H1 (cell line): ENCODE measurements around the gene RAB32. TPM values are rescaled to one million over a fixed set of nuclear protein-coding genes. Genes with fewer than 3 reads are reported as not detected.

Experiments used
- CTCF ChIA-PET: fragments of 300-600 bp; sonication (Branson Sonifier 250); formaldehyde crosslinking; loops from one replicate; lab custom pipeline; 2021; ENCODE audit not compliant: partially characterized antibody; lab: Charles Lee
- POLR2A ChIA-PET: fragments of 300-600 bp; sonication (Branson Sonifier 250); formaldehyde crosslinking; loops from one replicate; lab custom pipeline; 2021; ENCODE audit warnings: inconsistent platforms; ENCODE audit not compliant: partially characterized antibody; lab: Charles Lee
- DNase-seq, 2 experiments: peaks; one replicate each; pipeline versions ENCODE4 v3.0.0 to v3.0.0-alpha.2; 2010 to 2022; ENCODE audit warnings: low spot score in 2 of 2, low read depth in 1 of 2, mixed read lengths in 1 of 2
- FAIRE-seq: peaks from 2 replicates; lab custom pipeline; 2011; peaks lifted over from hg19 to GRCh38; lab: Jason Lieb, UNC
- H2AFZ ChIP-seq: 2 replicates; pipeline ENCODE4 v1.8.1; 2012; ENCODE audit warnings: low read length, inconsistent platforms
- H2AK5ac ChIP-seq: 2 replicates; pipeline ENCODE4 v1.6.1; 2013; ENCODE audit warnings: low read depth, low read length
- H2BK120ac ChIP-seq: replicated peaks from 2 replicates; pipeline ENCODE3; 2013; ENCODE audit warnings: low read depth, low read length, inconsistent platforms
- H2BK12ac ChIP-seq: 2 replicates; pipeline ENCODE4 v1.6.1; 2013; ENCODE audit warnings: low read depth, low read length
- H2BK15ac ChIP-seq: 2 replicates; pipeline ENCODE4 v1.6.1; 2013; ENCODE audit warnings: low read length
- H2BK20ac ChIP-seq: 2 replicates; pipeline ENCODE4 v1.6.1; 2013; ENCODE audit warnings: low read length
- H2BK5ac ChIP-seq: 2 replicates; pipeline ENCODE4 v1.6.1; 2013; ENCODE audit warnings: low read depth, low read length
- H3K14ac ChIP-seq: 2 replicates; pipeline ENCODE4 v1.6.1; 2013; ENCODE audit warnings: inconsistent platforms; ENCODE audit not compliant: insufficient read length
- H3K18ac ChIP-seq: 2 replicates; pipeline ENCODE4 v1.6.1; 2013; ENCODE audit warnings: low read length; ENCODE audit errors: extremely low read depth
- H3K23ac ChIP-seq: 2 replicates; pipeline ENCODE4 v1.6.1; 2013; ENCODE audit warnings: inconsistent platforms; ENCODE audit not compliant: insufficient read length
- H3K23me2 ChIP-seq: 2 replicates; pipeline ENCODE4 v1.6.1; 2013; ENCODE audit warnings: low read depth, low read length
- H3K27ac ChIP-seq: 2 replicates; pipeline ENCODE4 v1.6.1; 2011; ENCODE audit warnings: low read depth, low read length, inconsistent platforms
- H3K27me3 ChIP-seq, 4 experiments: replicated peaks in 1 of 4; 1 replicate in 1 of 4; 2 replicates in 3 of 4; pipeline versions ENCODE4 v1.6.1 to v1.8.1; 2011 to 2013; ENCODE audit warnings: low read length in 3 of 4, mild to moderate bottlenecking in 3 of 4, inconsistent platforms in 2 of 4, mixed read lengths in 2 of 4, moderate library complexity in 1 of 4; ENCODE audit not compliant: control insufficient read depth in 3 of 4, insufficient read depth in 3 of 4; ENCODE audit errors: extremely low read depth in 1 of 4
- H3K36me3 ChIP-seq, 4 experiments: 2 replicates each; pipeline versions ENCODE4 v1.6.1 to v1.8.1; 2011 to 2013; ENCODE audit warnings: mild to moderate bottlenecking in 4 of 4, low read length in 3 of 4, moderate library complexity in 2 of 4, control low read depth in 1 of 4, inconsistent platforms in 1 of 4; ENCODE audit not compliant: insufficient read depth in 4 of 4, control insufficient read depth in 2 of 4
- H3K4ac ChIP-seq: replicated peaks from 2 replicates; pipeline ENCODE3; 2013; ENCODE audit warnings: low read length, low read depth, mixed read lengths, inconsistent platforms; ENCODE audit not compliant: insufficient read length
- H3K4me1 ChIP-seq, 4 experiments: replicated peaks in 1 of 4; 1 replicate in 1 of 4; 2 replicates in 3 of 4; pipeline versions ENCODE4 v1.6.1 to v1.8.1; 2011 to 2013; ENCODE audit warnings: low read length in 3 of 4, inconsistent platforms in 2 of 4, mixed read lengths in 1 of 4; ENCODE audit not compliant: insufficient read depth in 4 of 4, control insufficient read depth in 3 of 4
- H3K4me2 ChIP-seq, 2 experiments: 2 replicates each; pipeline versions ENCODE4 v1.6.1 to v1.8.1; 2011 to 2013; ENCODE audit warnings: low read depth in 2 of 2, low read length in 2 of 2, control low read depth in 1 of 2, inconsistent platforms in 1 of 2, mild to moderate bottlenecking in 1 of 2; ENCODE audit not compliant: insufficient read depth in 1 of 2
- H3K4me3 ChIP-seq, 4 experiments: fragments of 200-600, 300-600 bp in 1 of 4; sonication (generic), shearing (Covaris generic), sonication (Bioruptor Twin) in 1 of 4; 2 replicates each; pipeline versions ENCODE4 v1.5.1 to v1.8.1; 2011 to 2016; ENCODE audit warnings: low read length in 4 of 4, low read depth in 3 of 4, control low read depth in 2 of 4, inconsistent platforms in 2 of 4, mild to moderate bottlenecking in 2 of 4, mixed read lengths in 1 of 4, moderate library complexity in 1 of 4; ENCODE audit not compliant: insufficient read depth in 2 of 4; ENCODE audit errors: extremely low read depth in 1 of 4
- H3K56ac ChIP-seq: replicated peaks from 2 replicates; pipeline ENCODE3; 2013; ENCODE audit warnings: low read depth, mild to moderate bottlenecking, mixed read lengths, low read length, inconsistent platforms; ENCODE audit not compliant: insufficient read length
- H3K79me1 ChIP-seq: 2 replicates; pipeline ENCODE4 v1.6.1; 2013; ENCODE audit warnings: low read depth, low read length, control low read depth
- H3K79me2 ChIP-seq, 2 experiments: 2 replicates each; pipeline versions ENCODE4 v1.6.1 to v1.8.1; 2012 to 2013; ENCODE audit warnings: low read length in 2 of 2, mild to moderate bottlenecking in 2 of 2, inconsistent platforms in 1 of 2; ENCODE audit not compliant: insufficient read depth in 2 of 2, control insufficient read depth in 1 of 2
- H3K9ac ChIP-seq, 4 experiments: replicated peaks in 1 of 4; 1 replicate in 1 of 4; 2 replicates in 3 of 4; pipeline versions ENCODE4 v1.6.1 to v1.8.1; 2011 to 2013; ENCODE audit warnings: low read depth in 3 of 4, low read length in 3 of 4, control low read depth in 2 of 4, mild to moderate bottlenecking in 2 of 4, moderate library complexity in 2 of 4, inconsistent platforms in 1 of 4; ENCODE audit errors: extremely low read depth in 1 of 4
- H3K9me3 ChIP-seq, 2 experiments: 2 replicates each; pipeline versions ENCODE4 v1.6.1 to v1.8.1; 2012 to 2013; ENCODE audit warnings: mild to moderate bottlenecking in 2 of 2, moderate library complexity in 2 of 2, control low read depth in 1 of 2, inconsistent platforms in 1 of 2, low read depth in 1 of 2, low read length in 1 of 2, mixed read lengths in 1 of 2; ENCODE audit not compliant: insufficient read depth in 2 of 2
- H4K20me1 ChIP-seq, 2 experiments: replicated peaks in 1 of 2; 2 replicates each; pipeline versions ENCODE3 to v1.8.1; 2011 to 2013; ENCODE audit warnings: inconsistent platforms in 2 of 2, low read length in 2 of 2, mild to moderate bottlenecking in 1 of 2; ENCODE audit not compliant: insufficient read depth in 2 of 2, control insufficient read depth in 1 of 2
- H4K5ac ChIP-seq: 2 replicates; pipeline ENCODE4 v1.6.1; 2013; ENCODE audit warnings: low read length, low read depth, mixed read lengths, inconsistent platforms; ENCODE audit not compliant: insufficient read length
- H4K8ac ChIP-seq: 2 replicates; pipeline ENCODE4 v1.8.0; 2013; ENCODE audit warnings: mild to moderate bottlenecking, moderate library complexity, low read length, inconsistent platforms; ENCODE audit not compliant: insufficient read depth; ENCODE audit errors: extremely low read depth
- H4K91ac ChIP-seq: replicated peaks from 2 replicates; pipeline ENCODE3; 2013; ENCODE audit warnings: low read length, mixed read lengths, inconsistent platforms; ENCODE audit not compliant: insufficient read length
- ASH2L ChIP-seq: fragments of 200-600, 300-600 bp; sonication (generic); IDR thresholded peaks from one replicate; pipeline ENCODE4 v1.7.1; 2017; ENCODE audit warnings: low read length
- CEBPB ChIP-seq: IDR thresholded peaks from 2 replicates; pipeline ENCODE4 v1.6.1; 2012; ENCODE audit warnings: low read depth, low read length
- CTCF ChIP-seq, 3 experiments: IDR thresholded peaks; 1 replicate in 2 of 3; 2 replicates in 1 of 3; pipeline versions ENCODE4 v1.5.1 to v1.6.1; 2011; ENCODE audit warnings: low read length in 3 of 3, mild to moderate bottlenecking in 3 of 3, inconsistent platforms in 2 of 3, low read depth in 1 of 3, moderate library complexity in 1 of 3; ENCODE audit not compliant: insufficient read depth in 1 of 3; ENCODE audit errors: control extremely low read depth in 1 of 3
- KDM4A ChIP-seq: IDR thresholded peaks from one replicate; pipeline ENCODE4 v1.7.1; 2012; ENCODE audit warnings: low read depth, mild to moderate bottlenecking, moderate library complexity, low read length, inconsistent platforms; ENCODE audit not compliant: severe bottlenecking
- KDM5A ChIP-seq: fragments of 200-600 bp; IDR thresholded peaks from 2 replicates; pipeline ENCODE4 v1.7.1; 2012; ENCODE audit warnings: mild to moderate bottlenecking, low read length, inconsistent platforms, mixed read lengths
- SIN3A ChIP-seq, 2 experiments: IDR thresholded peaks in 1 of 2; conservative IDR thresholded peaks in 1 of 2; 2 replicates each; pipeline ENCODE4 v1.6.1; 2011 to 2012; ENCODE audit warnings: low read length in 2 of 2, improper control_type of control experiment in 1 of 2, low read depth in 1 of 2, mild to moderate bottlenecking in 1 of 2
- SRF ChIP-seq: IDR thresholded peaks from 2 replicates; pipeline ENCODE4 v1.6.1; 2011; ENCODE audit warnings: mild to moderate bottlenecking, low read depth, low read length, moderate library complexity
- SUZ12 ChIP-seq: fragments of 200-600 bp; sonication (generic); IDR thresholded peaks from 2 replicates; pipeline ENCODE4 v1.6.1; 2012; ENCODE audit warnings: mild to moderate bottlenecking, inconsistent platforms, low read length, moderate library complexity, mixed read lengths
- TEAD4 ChIP-seq: IDR thresholded peaks from 2 replicates; pipeline ENCODE4 v1.6.1; 2012; ENCODE audit warnings: low read depth, low read length, inconsistent platforms, mixed read lengths
- USF2 ChIP-seq: IDR thresholded peaks from 2 replicates; pipeline ENCODE4 v1.6.1; 2011; ENCODE audit warnings: low read length, improper control_type of control experiment
- polyA plus RNA-seq, 7 experiments: library from polyadenylated mRNA; depleted of rRNA in 3 of 7; stranded (reverse) in 5 of 7; unstranded in 2 of 7; fragments of >200 nt in 5 of 7; fragments of 200-250 nt in 2 of 7; gene quantifications; 1 replicate in 5 of 7; 2 replicates in 1 of 7; 4 replicates in 1 of 7; pipeline versions ENCODE4 v1.2.1 to v1.2.3, GENCODE V29; 2011 to 2013; ENCODE audit warnings: missing spikeins in 2 of 7, mixed read lengths in 2 of 7
- total RNA-seq: library from RNA; stranded (reverse); fragmentation: NEBNext Ultra II Directional; extraction: Animal tissue kit (Norgen Biotek cat#: 25700); gene quantifications from 2 replicates; pipeline ENCODE4 v1.2.1, GENCODE V29; 2021

RAB32 gene
- total and polyA plus RNA-seq, 2 of the 8 experiments (the other 6 are each of a cell fraction or from before 2014, with no cell fraction given), result 3.9 to 6.3 TPM

GRCh38 chr6:146578054-146578453 lies 34.4 kb downstream of the RAB32 start:
- no peak overlapping the region for H3K14ac ChIP-seq
- no peak overlapping the region for H3K4ac ChIP-seq
- H2AFZ ChIP-seq, result no peak overlapping the region
- TF ChIP-seq USF2 (no peak), CEBPB (no peak), SIN3A (conservative IDR thresholded peaks at IDR 0.05 in 1 of 2, IDR thresholded peaks at IDR 0.05 in 1 of 2; ENCODE audit: low read depth in 1 of 2, low read length in 2 of 2) (no peak), SUZ12 (no peak), KDM5A (no peak), ASH2L (no peak), SRF (no peak), TEAD4 (no peak), CTCF (IDR thresholded peaks at IDR 0.05; ENCODE audit: control extremely low read depth in 1 of 3, insufficient read depth in 1 of 3, low read depth in 1 of 3, low read length in 3 of 3) (no peak), KDM4A (no peak)
- H3K4me1 ChIP-seq, result no peaks in the 10 kb centered on the region
- H3K27me3 ChIP-seq, result no peaks in the 10 kb centered on the region
- H3K27ac ChIP-seq, result no peak overlapping the region
- H4K8ac ChIP-seq, result no peak overlapping the region
- no peaks in the 10 kb centered on the region for H3K79me2 ChIP-seq
- H2BK5ac ChIP-seq, result no peak overlapping the region
- H3K23me2 ChIP-seq, result no peaks in the 10 kb centered on the region
- H3K56ac ChIP-seq, result no peak overlapping the region
- no peak overlapping the region for H3K4me2 ChIP-seq
- no peak overlapping the region for H2BK20ac ChIP-seq
- H4K20me1 ChIP-seq, result no peaks in the 10 kb centered on the region
- no peak overlapping the region for H3K4me3 ChIP-seq
- no peaks in the 10 kb centered on the region for H3K36me3 ChIP-seq
- DNase-seq (no peak), FAIRE-seq (no peak)
- H2AK5ac ChIP-seq, result no peak overlapping the region
- H3K23ac ChIP-seq, result no peak overlapping the region
- H2BK12ac ChIP-seq, result no peak overlapping the region
- H4K5ac ChIP-seq, result no peak overlapping the region
- no peak overlapping the region for H2BK120ac ChIP-seq
- H4K91ac ChIP-seq, result no peak overlapping the region
- ChIA-PET CTCF (interaction anchor here (1.1 kb wide), 1 partner anchor 106 kb away, joined by 3 read pairs; no protein-coding TSS in a partner anchor), POLR2A (no interaction called here)
- no peaks in the 10 kb centered on the region for H3K9me3 ChIP-seq
- no peak overlapping the region for H3K9ac ChIP-seq
- H3K79me1 ChIP-seq, result no peaks in the 10 kb centered on the region
- H3K18ac ChIP-seq, result no peak overlapping the region
- no peak overlapping the region for H2BK15ac ChIP-seq
